G401 (cell line): ENCODE data around the gene TCF4. TPM values are rescaled to one million over a fixed set of nuclear protein-coding genes. Genes with fewer than 3 reads are reported as not detected.

Source experiments
- DNase-seq: peaks from one replicate; pipeline ENCODE4 v3.0.0-alpha.2; 2015; ENCODE audit warnings: low spot score
- in situ Hi-C: cut with HindIII; loops from 2 replicates; pipeline ENCODE4 v1.10.0; 2016; ENCODE audit warnings: low sequenced_read_pairs, mixed read lengths
- total RNA-seq: library from RNA; depleted of rRNA; stranded (reverse); fragments of >200 nt; shearing (Covaris generic); gene quantifications from 2 replicates; pipeline ENCODE4 v1.2.3, GENCODE V29; 2014

TCF4 gene
- total RNA-seq, 1 experiment from 2014 or later = 6.8 TPM

GRCh38 chr18:55515214-55515613 is 72.8 kb downstream of the TCF4 start:
- in situ Hi-C loops = no loop called here

GRCh38 chr18:55513161-55513560 is 74.8 kb downstream of the TCF4 start:
- in situ Hi-C loops = no loop called here
- no peak for DNase-seq

More at GRCh38 chr18:55515214-55515613, 72.8 kb downstream of the TCF4 start:
- DNase-seq = peak; percentile 43

- no peak for DNase-seq
- in situ Hi-C loops = no loop called here
These were observed 76.7 kb downstream of the TCF4 start for GRCh38 chr18:55511277-55511676.

- DNase-seq = no peak
- in situ Hi-C loops = no loop called here
These were observed 77.2 kb downstream of the TCF4 start for GRCh38 chr18:55510809-55511208.

- DNase-seq = no peak
- in situ Hi-C loops = no loop called here
These were observed 78.2 kb downstream of the TCF4 start for GRCh38 chr18:55509631-55510324.

GRCh38 chr18:55508651-55509050 is 79.3 kb downstream of the TCF4 start:
- no peak for DNase-seq

GRCh38 chr18:55506074-55506473 is 81.9 kb downstream of the TCF4 start:
- no peak for DNase-seq
- in situ Hi-C loops = no loop called here

More at GRCh38 chr18:55508651-55509050, 79.3 kb downstream of the TCF4 start:
- in situ Hi-C loops = no loop called here

GRCh38 chr18:55504808-55505207 is 83.2 kb downstream of the TCF4 start:
- peak; percentile 63 for DNase-seq
- in situ Hi-C loops = no loop called here

- in situ Hi-C loops = no loop called here
- no peak for DNase-seq
These were observed 84.7 kb downstream of the TCF4 start for GRCh38 chr18:55503167-55503820.

GRCh38 chr18:55501982-55502710 is 85.8 kb downstream of the TCF4 start:
- DNase-seq = peak; percentile 36
- in situ Hi-C loops = no loop called here

- DNase-seq = peak; percentile 38
- in situ Hi-C loops = no loop called here
These were observed 86.4 kb downstream of the TCF4 start for GRCh38 chr18:55501579-55501978.

GRCh38 chr18:55500316-55501086 is 87.5 kb downstream of the TCF4 start:
- no peak for DNase-seq
- in situ Hi-C loops = no loop called here

GRCh38 chr18:55499526-55499925 is 88.5 kb downstream of the TCF4 start:
- DNase-seq = peak; percentile 70
- in situ Hi-C loops = no loop called here

- in situ Hi-C loops = no loop called here
- DNase-seq = no peak
These were observed 90.1 kb downstream of the TCF4 start for GRCh38 chr18:55497825-55498403.

GRCh38 chr18:55494899-55495298 is 93.1 kb downstream of the TCF4 start:
- in situ Hi-C loops = no loop called here
- DNase-seq = no peak

GRCh38 chr18:55494441-55494840 is 93.6 kb downstream of the TCF4 start:
- in situ Hi-C loops = no loop called here
- DNase-seq = no peak

GRCh38 chr18:55491616-55492015 is 96.4 kb downstream of the TCF4 start:
- in situ Hi-C loops = no loop called here
- no peak for DNase-seq

GRCh38 chr18:55489034-55489986 is 98.7 kb downstream of the TCF4 start:
- in situ Hi-C loops = no loop called here
- DNase-seq = peak; percentile 79
